Measurements from ENCODE around the gene CLIP1.
A peak's percentile ranks its signal among the peaks of the same experiment; 100 is the strongest.
"Not testable (repeated sequence)": the region's sequence is repeated elsewhere in the genome, so short reads cannot be mapped to it uniquely, and the experiment has no call there.

Gene CLIP1

DNA sequence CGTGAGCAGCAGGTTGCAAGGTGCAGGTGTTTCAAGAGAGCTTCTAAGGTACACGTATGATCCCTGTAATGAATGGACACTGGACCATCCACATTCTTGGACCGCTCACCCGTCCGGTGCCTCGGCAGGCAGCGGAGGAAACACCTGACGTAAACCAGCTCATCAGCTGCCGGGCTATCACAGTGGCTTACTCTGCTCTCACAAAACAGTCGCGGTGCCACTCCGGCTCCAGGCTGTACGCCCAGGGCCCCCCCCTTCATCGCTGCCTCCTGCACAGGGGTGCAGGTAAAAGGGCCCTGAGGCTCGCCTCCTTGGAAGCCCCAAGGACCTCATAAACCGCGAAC, 156.6 kb downstream of the CLIP1 start:
- H3K27me3 ChIP-seq (replicated peaks; ENCODE audit: control insufficient read depth, insufficient read depth, low read length, poor library complexity, severe bottlenecking), result no peaks in the 10 kb centered on the region
- H3K27ac ChIP-seq (ENCODE audit: insufficient read depth, low read length, poor library complexity, severe bottlenecking), result peak overlapping the region; percentile 96
- H3K9me3 ChIP-seq (ENCODE audit: control insufficient read depth, low read length), result no peaks in the 10 kb centered on the region
- no peak for DNase-seq
- peaks cover 6% of the 10 kb centered on the region for H3K4me1 ChIP-seq (ENCODE audit: control insufficient read depth, insufficient read depth, low read length, poor library complexity, severe bottlenecking)
- peak overlapping the region; percentile 81 for H3K4me3 ChIP-seq (ENCODE audit: insufficient read depth, low read depth, low read length, poor library complexity, severe bottlenecking)
- H3K36me3 ChIP-seq (ENCODE audit: control insufficient read depth, insufficient read depth, low read length), result peaks cover 17% of the 10 kb centered on the region

DNA sequence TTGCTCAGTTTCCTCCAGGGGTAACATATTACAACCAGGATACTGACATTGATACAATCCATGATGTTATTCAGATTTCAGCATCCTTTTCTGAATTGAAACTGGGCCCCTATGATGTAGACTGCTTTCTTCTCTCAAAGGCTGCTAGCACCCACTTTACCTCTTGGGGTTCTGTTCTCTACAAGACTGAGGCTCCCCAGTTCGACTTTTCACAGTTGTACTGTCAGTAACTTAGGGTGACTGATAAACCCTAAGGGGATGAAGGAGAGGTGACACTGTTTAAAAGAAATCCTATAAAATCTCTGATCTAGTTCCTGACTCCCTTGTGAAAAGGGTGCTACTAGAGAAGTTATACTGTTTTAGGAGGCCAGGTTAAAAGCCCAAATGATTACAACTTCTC, 157.0 kb downstream of the CLIP1 start:
- peak in 1 of 3 donors; percentile 4 for DNase-seq
- H3K9me3 ChIP-seq (ENCODE audit: control insufficient read depth, low read length), result no peaks in the 10 kb centered on the region
- peak overlapping the region; percentile 96 for H3K27ac ChIP-seq (ENCODE audit: insufficient read depth, low read length, poor library complexity, severe bottlenecking)
- peaks cover 6% of the 10 kb centered on the region for H3K4me1 ChIP-seq (ENCODE audit: control insufficient read depth, insufficient read depth, low read length, poor library complexity, severe bottlenecking)
- peaks cover 18% of the 10 kb centered on the region for H3K36me3 ChIP-seq (ENCODE audit: control insufficient read depth, insufficient read depth, low read length)
- peak overlapping the region; percentile 81 for H3K4me3 ChIP-seq (ENCODE audit: insufficient read depth, low read depth, low read length, poor library complexity, severe bottlenecking)
- H3K27me3 ChIP-seq (replicated peaks; ENCODE audit: control insufficient read depth, insufficient read depth, low read length, poor library complexity, severe bottlenecking), result no peaks in the 10 kb centered on the region

DNA sequence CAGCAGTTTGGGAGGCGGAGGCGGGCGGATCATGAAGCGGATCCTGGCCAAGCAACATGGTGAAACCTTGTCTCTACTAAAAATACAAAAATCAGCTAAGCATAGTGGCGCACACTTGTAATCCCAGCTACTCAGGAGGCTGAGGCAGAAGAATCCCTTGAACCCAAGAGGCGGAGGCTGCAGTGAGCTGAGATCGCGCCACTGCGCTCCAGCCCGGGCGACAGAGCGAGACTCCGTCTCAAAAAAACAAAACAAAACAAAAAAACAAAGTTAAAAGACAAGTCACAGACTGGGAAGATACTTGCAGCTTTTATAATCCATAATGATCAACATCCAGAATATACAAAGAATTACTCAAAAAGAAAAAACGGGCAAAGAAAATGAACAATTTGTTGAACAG, 161.7 kb downstream of the CLIP1 start:
- not testable (repeated sequence) for H3K4me1 ChIP-seq (ENCODE audit: control insufficient read depth, insufficient read depth, low read length, poor library complexity, severe bottlenecking); DNase-seq; H3K27me3 ChIP-seq (replicated peaks; ENCODE audit: control insufficient read depth, insufficient read depth, low read length, poor library complexity, severe bottlenecking); H3K9me3 ChIP-seq (ENCODE audit: control insufficient read depth, low read length); H3K4me3 ChIP-seq (ENCODE audit: insufficient read depth, low read depth, low read length, poor library complexity, severe bottlenecking); H3K27ac ChIP-seq (ENCODE audit: insufficient read depth, low read length, poor library complexity, severe bottlenecking)
- H3K36me3 ChIP-seq (ENCODE audit: control insufficient read depth, insufficient read depth, low read length), result peaks cover 54% of the 10 kb centered on the region

DNA sequence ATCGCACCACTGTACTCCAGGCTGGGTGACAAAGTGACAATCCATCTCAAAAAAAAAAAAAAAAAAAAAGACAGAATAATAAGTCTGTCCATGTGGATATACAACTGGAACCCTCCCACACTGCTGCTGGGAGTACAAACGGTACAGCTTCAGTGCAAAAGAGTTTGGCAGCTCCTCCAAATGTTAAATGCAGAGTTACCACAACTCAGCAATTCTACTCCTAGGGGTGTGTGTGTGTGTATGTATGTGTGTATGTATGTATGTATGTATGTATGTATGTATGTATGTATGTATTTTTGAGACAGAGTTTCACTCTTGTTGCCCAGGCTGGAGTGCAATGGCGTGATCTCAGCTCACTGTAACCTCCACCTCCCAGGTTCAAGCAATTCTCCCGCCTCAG, 163.5 kb downstream of the CLIP1 start:
- DNase-seq; H3K4me3 ChIP-seq (ENCODE audit: insufficient read depth, low read depth, low read length, poor library complexity, severe bottlenecking); H3K27me3 ChIP-seq (replicated peaks; ENCODE audit: control insufficient read depth, insufficient read depth, low read length, poor library complexity, severe bottlenecking); H3K27ac ChIP-seq (ENCODE audit: insufficient read depth, low read length, poor library complexity, severe bottlenecking); H3K9me3 ChIP-seq (ENCODE audit: control insufficient read depth, low read length); H3K4me1 ChIP-seq (ENCODE audit: control insufficient read depth, insufficient read depth, low read length, poor library complexity, severe bottlenecking): not testable (repeated sequence)
- peaks cover 54% of the 10 kb centered on the region for H3K36me3 ChIP-seq (ENCODE audit: control insufficient read depth, insufficient read depth, low read length)

DNA sequence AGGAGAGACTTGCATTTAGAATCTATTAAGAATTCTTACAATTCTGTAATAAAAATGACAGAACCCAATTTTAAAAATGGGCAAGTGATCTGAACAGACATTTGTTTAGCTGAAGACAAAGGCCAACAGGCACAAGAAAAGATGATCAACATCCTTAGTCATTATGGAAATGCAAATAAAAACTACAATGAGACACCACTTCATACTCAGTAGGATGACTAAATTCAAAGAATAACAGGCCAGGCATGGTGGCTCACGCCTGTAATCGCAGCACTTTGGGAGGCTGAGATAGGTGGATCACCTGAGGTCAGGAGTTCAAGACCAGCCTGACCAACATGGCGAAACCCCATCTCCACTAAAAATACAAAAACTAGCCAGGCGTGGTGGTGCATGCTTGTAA, 164.0 kb downstream of the CLIP1 start:
- H3K36me3 ChIP-seq (ENCODE audit: control insufficient read depth, insufficient read depth, low read length), result peaks cover 49% of the 10 kb centered on the region
- not testable (repeated sequence) for H3K9me3 ChIP-seq (ENCODE audit: control insufficient read depth, low read length); H3K27ac ChIP-seq (ENCODE audit: insufficient read depth, low read length, poor library complexity, severe bottlenecking); H3K4me1 ChIP-seq (ENCODE audit: control insufficient read depth, insufficient read depth, low read length, poor library complexity, severe bottlenecking); DNase-seq; H3K27me3 ChIP-seq (replicated peaks; ENCODE audit: control insufficient read depth, insufficient read depth, low read length, poor library complexity, severe bottlenecking); H3K4me3 ChIP-seq (ENCODE audit: insufficient read depth, low read depth, low read length, poor library complexity, severe bottlenecking)

DNA sequence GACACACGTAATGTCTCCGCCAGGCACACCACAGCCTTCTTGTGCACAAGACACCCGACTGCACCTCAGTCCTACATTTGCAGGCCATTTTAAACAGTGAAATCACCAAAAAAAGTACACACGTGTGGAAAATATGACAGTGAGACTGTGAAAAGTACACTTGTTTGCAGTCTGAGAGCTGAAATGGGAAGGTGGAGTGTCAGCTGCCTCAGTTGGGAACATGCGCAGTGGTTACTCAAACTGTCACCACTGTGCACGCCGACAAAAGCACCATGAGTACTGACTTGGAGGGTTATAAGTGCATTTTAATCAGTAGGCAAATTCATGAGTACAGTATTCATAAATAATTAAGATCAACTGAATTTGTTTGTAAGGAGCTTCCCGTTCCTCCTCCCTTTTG, 171.9 kb downstream of the CLIP1 start:
- Histone ChIP-seq H3K4me3 (ENCODE audit: insufficient read depth, low read depth, low read length, poor library complexity, severe bottlenecking) (no peak overlapping the region), H3K36me3 (ENCODE audit: control insufficient read depth, insufficient read depth, low read length) (peaks cover 36% of the 10 kb centered on the region), H3K4me1 (ENCODE audit: control insufficient read depth, insufficient read depth, low read length, poor library complexity, severe bottlenecking) (peaks cover 5% of the 10 kb centered on the region), H3K27ac (ENCODE audit: insufficient read depth, low read length, poor library complexity, severe bottlenecking) (no peak overlapping the region), H3K9me3 (ENCODE audit: control insufficient read depth, low read length) (no peaks in the 10 kb centered on the region), H3K27me3 (replicated peaks; ENCODE audit: control insufficient read depth, insufficient read depth, low read length, poor library complexity, severe bottlenecking) (no peaks in the 10 kb centered on the region)
- DNase-seq, result no peak

DNA sequence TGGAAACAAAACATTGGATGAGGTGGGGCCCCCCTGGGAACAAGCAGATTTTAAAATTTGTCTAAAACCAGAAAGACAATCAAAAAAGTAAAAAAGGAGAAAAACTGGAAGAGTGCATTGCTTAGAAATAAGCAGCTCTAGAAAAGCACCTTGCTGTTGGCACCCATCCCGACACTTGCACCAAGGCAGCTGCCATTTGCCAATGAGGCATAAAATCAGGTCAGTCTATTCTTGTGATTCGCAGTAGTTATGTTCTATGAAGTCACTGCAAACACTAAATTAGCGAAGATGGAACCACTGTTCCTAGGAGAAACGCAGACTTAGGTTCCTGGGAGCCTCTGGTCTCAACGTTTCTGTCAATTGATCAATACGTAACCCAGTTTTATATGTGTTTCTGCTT, 172.4 kb downstream of the CLIP1 start:
- Histone ChIP-seq H3K27me3 (replicated peaks; ENCODE audit: control insufficient read depth, insufficient read depth, low read length, poor library complexity, severe bottlenecking) (no peaks in the 10 kb centered on the region), H3K4me3 (ENCODE audit: insufficient read depth, low read depth, low read length, poor library complexity, severe bottlenecking) (no peak overlapping the region), H3K36me3 (ENCODE audit: control insufficient read depth, insufficient read depth, low read length) (peaks cover 36% of the 10 kb centered on the region), H3K4me1 (ENCODE audit: control insufficient read depth, insufficient read depth, low read length, poor library complexity, severe bottlenecking) (peaks cover 6% of the 10 kb centered on the region), H3K27ac (ENCODE audit: insufficient read depth, low read length, poor library complexity, severe bottlenecking) (no peak overlapping the region), H3K9me3 (ENCODE audit: control insufficient read depth, low read length) (no peaks in the 10 kb centered on the region)
- DNase-seq, result no peak

DNA sequence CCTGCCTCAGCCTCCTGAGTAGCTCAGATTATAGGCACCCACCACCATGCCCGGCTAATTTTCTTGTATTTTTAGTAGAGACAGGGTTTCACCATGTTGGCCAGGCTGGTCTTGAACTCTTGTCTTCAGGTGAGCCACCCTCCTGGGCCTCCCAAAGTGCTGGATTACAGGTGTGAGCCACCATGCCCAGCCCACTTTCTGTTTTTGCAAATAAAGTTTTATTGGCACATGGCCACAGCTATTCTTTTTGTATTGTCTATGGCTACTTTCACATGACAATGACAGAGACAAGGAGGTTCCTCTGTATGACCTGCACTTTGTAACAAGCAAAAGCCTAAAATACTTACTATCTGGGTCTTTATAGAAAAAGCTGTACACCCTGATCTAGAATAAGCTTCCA, 176.9 kb downstream of the CLIP1 start:
- Histone ChIP-seq H3K36me3 (ENCODE audit: control insufficient read depth, insufficient read depth, low read length) (peaks cover 29% of the 10 kb centered on the region), H3K27ac (ENCODE audit: insufficient read depth, low read length, poor library complexity, severe bottlenecking) (peak overlapping the region; percentile 64), H3K27me3 (replicated peaks; ENCODE audit: control insufficient read depth, insufficient read depth, low read length, poor library complexity, severe bottlenecking) (no peaks in the 10 kb centered on the region), H3K9me3 (ENCODE audit: control insufficient read depth, low read length) (no peaks in the 10 kb centered on the region), H3K4me3 (ENCODE audit: insufficient read depth, low read depth, low read length, poor library complexity, severe bottlenecking) (peak overlapping the region; percentile 45), H3K4me1 (ENCODE audit: control insufficient read depth, insufficient read depth, low read length, poor library complexity, severe bottlenecking) (peaks cover 20% of the 10 kb centered on the region)
- no peak for DNase-seq

DNA sequence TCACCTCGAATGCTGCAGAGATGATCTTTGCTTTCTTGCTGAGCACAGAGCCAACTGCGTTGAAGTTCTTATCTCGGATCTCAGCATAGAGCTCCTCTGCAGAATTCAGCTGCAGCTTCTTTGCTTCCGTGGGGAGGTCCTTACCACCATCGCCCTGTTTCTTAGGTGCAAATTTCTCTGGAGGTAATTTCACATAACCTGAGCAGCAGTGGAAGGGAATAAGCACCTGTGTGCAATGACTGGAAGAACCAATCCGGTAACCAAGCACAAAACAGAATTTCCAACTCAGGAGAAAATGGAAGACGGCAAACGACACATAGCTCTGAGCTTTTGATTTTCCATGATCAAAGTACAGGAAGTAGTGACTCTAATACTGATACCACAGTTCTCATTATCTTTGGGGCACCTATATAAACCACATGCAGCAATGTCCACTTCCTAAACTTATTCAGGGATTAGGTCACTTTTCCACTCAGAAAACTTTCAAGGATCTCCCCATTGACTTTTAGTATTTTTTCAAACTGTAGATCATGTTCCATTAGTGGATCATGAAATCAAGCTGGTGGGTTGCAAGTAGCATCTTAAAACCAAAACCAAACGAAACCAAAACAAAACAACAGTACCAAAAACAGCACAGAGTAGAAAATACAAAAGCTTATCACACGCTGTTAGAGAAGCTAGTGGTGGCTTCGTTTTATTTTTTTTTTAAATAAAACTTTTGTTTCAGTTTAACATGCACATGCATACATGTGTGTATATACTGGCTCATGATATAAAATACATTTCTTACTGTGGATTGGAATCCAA, 177.7 kb downstream of the CLIP1 start:
- no peaks in the 10 kb centered on the region for H3K9me3 ChIP-seq (ENCODE audit: control insufficient read depth, low read length)
- peak overlapping the region; percentile 45 for H3K4me3 ChIP-seq (ENCODE audit: insufficient read depth, low read depth, low read length, poor library complexity, severe bottlenecking)
- no peaks in the 10 kb centered on the region for H3K27me3 ChIP-seq (replicated peaks; ENCODE audit: control insufficient read depth, insufficient read depth, low read length, poor library complexity, severe bottlenecking)
- peaks cover 20% of the 10 kb centered on the region for H3K4me1 ChIP-seq (ENCODE audit: control insufficient read depth, insufficient read depth, low read length, poor library complexity, severe bottlenecking)
- peak in 1 of 3 donors; percentile 12 for DNase-seq
- peak overlapping the region; percentile 64 for H3K27ac ChIP-seq (ENCODE audit: insufficient read depth, low read length, poor library complexity, severe bottlenecking)
- peaks cover 29% of the 10 kb centered on the region for H3K36me3 ChIP-seq (ENCODE audit: control insufficient read depth, insufficient read depth, low read length)

DNA sequence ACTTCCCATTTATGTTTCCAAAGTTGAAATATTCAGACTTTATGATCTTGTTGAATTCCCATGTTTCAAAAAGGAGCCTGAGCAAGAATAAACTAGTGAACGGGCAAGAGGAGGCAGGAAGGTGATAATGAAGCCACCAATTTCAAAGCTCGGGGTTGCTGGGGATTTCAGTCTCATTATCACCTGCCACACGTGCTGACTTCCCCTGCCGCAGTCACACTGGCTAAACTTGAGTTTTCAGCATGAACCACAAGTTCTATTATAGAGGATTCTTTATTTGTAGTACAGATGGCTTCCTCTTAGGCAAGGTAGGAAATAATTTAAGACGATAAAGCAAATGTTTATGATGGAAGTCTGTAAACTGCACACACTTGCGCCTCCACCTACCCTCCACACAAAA, 178.5 kb downstream of the CLIP1 start:
- peak overlapping the region; percentile 45 for H3K4me3 ChIP-seq (ENCODE audit: insufficient read depth, low read depth, low read length, poor library complexity, severe bottlenecking)
- DNase-seq, result no peak
- no peaks in the 10 kb centered on the region for H3K27me3 ChIP-seq (replicated peaks; ENCODE audit: control insufficient read depth, insufficient read depth, low read length, poor library complexity, severe bottlenecking)
- H3K36me3 ChIP-seq (ENCODE audit: control insufficient read depth, insufficient read depth, low read length), result peaks cover 27% of the 10 kb centered on the region
- H3K9me3 ChIP-seq (ENCODE audit: control insufficient read depth, low read length), result no peaks in the 10 kb centered on the region
- H3K27ac ChIP-seq (ENCODE audit: insufficient read depth, low read length, poor library complexity, severe bottlenecking), result peak overlapping the region; percentile 64
- peaks cover 20% of the 10 kb centered on the region for H3K4me1 ChIP-seq (ENCODE audit: control insufficient read depth, insufficient read depth, low read length, poor library complexity, severe bottlenecking)

Data from effector memory CD4-positive, alpha-beta T cell (primary cell).